C1 segment of cervical spinal cord (tissue), 14 donors: ENCODE measurements around the gene NCK2.
A peak's percentile ranks its signal among the peaks of the same experiment; 100 is the strongest.
"Not testable (repeated sequence)": the region's sequence is repeated elsewhere in the genome, so short reads cannot be mapped to it uniquely, and the experiment has no call there.

Experiments
- DNase-seq, 14 donors: peaks; one replicate each; lab custom pipeline; 2025; lab: John Stamatoyannopoulos, UW

Gene NCK2

DNA sequence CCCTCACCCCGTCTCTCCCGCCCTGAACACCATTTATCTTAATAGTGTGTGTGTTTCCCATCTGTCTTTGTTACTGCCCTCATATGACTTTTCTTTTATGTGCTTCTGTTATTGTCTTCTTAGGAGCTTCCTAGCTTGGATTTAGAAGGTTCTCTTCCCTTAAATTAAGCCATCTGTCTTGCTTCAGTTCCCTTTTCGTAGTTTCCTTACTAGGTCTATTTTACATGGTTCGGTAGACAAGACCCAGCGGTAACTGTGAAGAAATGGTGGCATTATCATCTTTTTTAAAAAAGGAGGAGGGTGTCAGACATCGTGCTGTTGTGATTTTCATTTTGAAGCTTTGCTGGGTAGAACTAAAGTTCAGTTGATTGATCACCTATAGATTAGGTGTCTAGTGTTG is 10.3 kb downstream of the NCK2 start:
- DNase-seq: no peak

DNA sequence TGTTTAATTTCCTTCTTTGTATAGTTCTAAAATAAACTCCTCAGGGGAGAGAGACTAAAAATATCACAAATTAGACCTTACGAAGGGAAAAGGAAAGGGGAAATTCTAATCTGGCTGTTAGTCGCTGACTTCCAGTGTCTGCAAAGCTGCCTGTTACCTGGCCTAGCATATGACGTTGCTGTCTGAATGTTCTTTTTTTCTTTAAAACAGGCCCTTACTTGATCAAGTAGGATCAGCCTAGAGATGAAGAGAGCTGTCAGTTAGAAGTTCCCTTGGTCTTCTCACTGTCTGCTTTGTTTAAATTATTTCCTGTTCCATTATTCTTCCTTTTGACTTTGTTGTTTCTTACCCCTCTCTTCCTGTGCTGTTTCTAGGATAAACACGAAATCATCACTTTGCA is 11.2 kb downstream of the NCK2 start:
- DNase-seq: peak in 1 of 14 donors; percentile 24

GRCh38 chr2:105756435-105756834 is 11.7 kb downstream of the NCK2 start:
- DNase-seq: no peak

GRCh38 chr2:105756865-105757264 is 12.2 kb downstream of the NCK2 start:
- DNase-seq: not testable (repeated sequence)

DNA sequence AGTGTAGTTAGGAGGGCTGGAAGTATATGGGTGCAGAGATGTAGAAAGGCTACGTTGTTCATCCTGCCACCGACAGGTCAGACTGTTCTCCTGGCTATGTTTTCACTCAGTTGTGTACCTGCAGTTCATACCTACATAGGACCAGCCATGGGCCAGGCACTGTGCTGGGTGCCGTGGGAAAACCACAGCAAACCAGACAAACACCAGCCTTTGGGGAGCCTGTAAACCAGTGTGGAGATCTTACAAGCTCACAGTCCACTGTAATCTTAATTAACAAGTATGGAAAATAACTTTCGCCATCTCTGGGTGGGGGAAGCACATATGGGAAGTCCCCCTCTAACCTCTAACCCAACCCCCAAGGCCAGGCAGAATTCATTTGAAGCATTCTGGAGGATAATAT is 12.7 kb downstream of the NCK2 start:
- DNase-seq: no peak

GRCh38 chr2:105760191-105760590 is 15.5 kb downstream of the NCK2 start:
- DNase-seq: no peak

GRCh38 chr2:105760639-105761337 is 16.1 kb downstream of the NCK2 start:
- DNase-seq: no peak

DNA sequence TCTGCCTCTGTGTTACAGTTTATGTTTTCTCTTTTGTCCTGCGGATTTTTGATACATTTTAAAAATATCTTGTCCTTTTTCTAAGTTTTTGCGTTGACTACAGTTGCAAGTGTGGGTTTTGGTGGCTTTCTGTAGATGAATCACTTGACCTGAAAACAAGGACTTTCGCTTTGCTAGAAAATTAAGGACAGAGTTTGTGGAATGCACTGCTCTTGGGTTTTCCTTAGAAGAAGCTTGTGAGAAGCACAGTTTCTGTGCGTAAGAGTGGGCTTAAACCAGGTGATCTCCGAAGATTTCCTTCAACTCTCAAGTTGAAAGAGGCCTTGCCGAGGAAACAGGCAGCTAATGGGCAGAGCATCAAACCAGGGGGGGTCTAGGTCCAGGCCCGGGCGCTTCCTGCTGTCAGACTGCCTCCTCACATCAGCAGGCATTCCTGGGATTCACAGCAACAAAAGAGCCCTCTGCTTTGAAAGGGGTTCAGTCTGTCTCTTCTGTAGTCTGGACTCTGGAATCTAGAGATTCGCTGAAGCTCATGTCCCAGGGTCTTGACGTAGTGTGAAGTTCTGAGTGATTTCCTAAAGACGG is 17.3 kb downstream of the NCK2 start:
- no peak for DNase-seq

- peak in 1 of 14 donors; percentile 83 for DNase-seq
Observed at GRCh38 chr2:105763076-105763475, 18.4 kb downstream of the NCK2 start.

DNA sequence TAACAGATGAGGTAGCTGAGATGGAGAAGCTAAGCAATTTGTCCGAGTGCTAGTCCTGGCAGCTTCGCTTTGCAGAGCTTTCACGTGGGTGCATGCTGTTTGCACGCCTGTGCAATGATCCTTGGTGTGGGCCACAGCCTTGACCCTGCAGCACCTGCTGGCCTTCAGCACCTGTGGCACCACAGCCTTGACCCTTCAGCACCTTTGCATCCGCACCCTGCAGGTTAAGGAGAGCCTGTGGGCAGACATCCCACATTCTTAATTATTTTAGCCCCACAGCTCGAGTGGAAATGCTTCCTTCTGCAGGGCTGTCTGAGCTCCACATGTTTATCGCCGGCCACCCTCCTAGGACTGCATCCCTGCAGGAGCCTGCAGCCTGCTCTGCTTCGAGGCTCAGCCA is 19.3 kb downstream of the NCK2 start:
- DNase-seq: no peak

- no peak for DNase-seq
Observed at GRCh38 chr2:105765415-105766299, 20.9 kb downstream of the NCK2 start.

DNA sequence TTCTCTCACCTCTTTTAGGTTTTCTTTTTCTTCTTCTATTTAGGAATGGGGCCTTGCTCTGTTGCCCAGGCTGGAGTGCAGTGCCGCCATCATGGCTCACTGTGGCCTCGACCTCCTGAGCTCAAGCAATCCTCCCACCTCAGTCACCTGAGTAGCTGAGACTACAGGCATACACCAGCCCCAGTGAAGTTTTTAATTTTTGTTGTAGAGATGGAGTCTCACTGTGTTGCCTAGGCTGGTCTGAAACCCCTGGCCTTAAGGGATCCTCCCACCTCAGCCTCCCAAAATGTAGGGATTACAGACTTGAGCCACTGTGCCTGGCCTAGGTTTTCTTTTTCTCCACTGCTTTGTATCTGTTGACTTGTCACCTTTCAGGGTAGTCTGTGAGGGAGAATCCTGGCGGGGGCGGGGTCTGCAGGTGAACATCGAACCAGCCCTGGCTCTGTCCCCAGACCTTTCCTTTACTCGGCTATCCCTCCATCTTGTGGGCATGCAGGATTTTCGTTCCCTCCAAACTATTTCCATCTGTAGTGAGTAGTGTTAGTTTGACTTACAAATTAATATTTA is 21.7 kb downstream of the NCK2 start:
- DNase-seq: no peak

GRCh38 chr2:105768176-105768575 is 23.5 kb downstream of the NCK2 start:
- no peak for DNase-seq

GRCh38 chr2:105768961-105769452 is 24.3 kb downstream of the NCK2 start:
- DNase-seq: no peak

GRCh38 chr2:105769504-105769903 is 24.8 kb downstream of the NCK2 start:
- no peak for DNase-seq

GRCh38 chr2:105770149-105770548 is 25.4 kb downstream of the NCK2 start:
- no peak for DNase-seq

- not testable (repeated sequence) for DNase-seq
Observed at GRCh38 chr2:105771291-105771690, 26.6 kb downstream of the NCK2 start.

- DNase-seq: peak in 1 of 14 donors; percentile 17
Observed at GRCh38 chr2:105771836-105772235, 27.1 kb downstream of the NCK2 start.

- DNase-seq: no peak
Observed at GRCh38 chr2:105772362-105772761, 27.6 kb downstream of the NCK2 start.

GRCh38 chr2:105773568-105773967 is 28.9 kb downstream of the NCK2 start:
- no peak for DNase-seq

- no peak for DNase-seq
Observed at GRCh38 chr2:105774781-105775337, 30.1 kb downstream of the NCK2 start.
